ENCODE data around the gene DENND1A. TPM values are rescaled to one million over a fixed set of nuclear protein-coding genes. Genes with fewer than 3 reads are reported as not detected.

DENND1A gene
- total RNA-seq, 2 experiments from 2014 or later, result 12.8 to 14.8 TPM

GRCh38 chr9:123371805-123372590, 557.9 kb downstream of the DENND1A start:
- H3K4me1 Mint-ChIP-seq, result peaks cover 4% of the 10 kb centered on the region
- POLR2A ChIA-PET, result no interaction called here
- no peaks in the 10 kb centered on the region for H3K36me3 Mint-ChIP-seq (ENCODE audit: low read depth)
- DNase-seq, result no peak
- CTCF ChIA-PET, result no interaction called here
- H3K27me3 Mint-ChIP-seq, result peaks cover 44% of the 10 kb centered on the region
- no peaks in the 10 kb centered on the region for H3K9me3 Mint-ChIP-seq
- H3K27ac Mint-ChIP-seq, result no peak overlapping the region
- no peak overlapping the region for H3K4me3 Mint-ChIP-seq

GRCh38 chr9:123371228-123371584, 558.7 kb downstream of the DENND1A start:
- no peak overlapping the region for H3K4me3 Mint-ChIP-seq
- H3K36me3 Mint-ChIP-seq (ENCODE audit: low read depth), result no peaks in the 10 kb centered on the region
- CTCF ChIA-PET, result no interaction called here
- no peak for DNase-seq
- H3K27me3 Mint-ChIP-seq, result peaks cover 39% of the 10 kb centered on the region
- POLR2A ChIA-PET, result no interaction called here
- peaks cover 4% of the 10 kb centered on the region for H3K4me1 Mint-ChIP-seq
- H3K27ac Mint-ChIP-seq, result no peak overlapping the region
- no peaks in the 10 kb centered on the region for H3K9me3 Mint-ChIP-seq

- no peak overlapping the region for H3K4me3 Mint-ChIP-seq
- no peak overlapping the region for H3K27ac Mint-ChIP-seq
- CTCF ChIA-PET, result no interaction called here
- no peaks in the 10 kb centered on the region for H3K36me3 Mint-ChIP-seq (ENCODE audit: low read depth)
- no peak for DNase-seq
- POLR2A ChIA-PET, result no interaction called here
- H3K4me1 Mint-ChIP-seq, result peaks cover 4% of the 10 kb centered on the region
- H3K9me3 Mint-ChIP-seq, result no peaks in the 10 kb centered on the region
- H3K27me3 Mint-ChIP-seq, result peaks cover 39% of the 10 kb centered on the region
Observed at GRCh38 chr9:123370526-123371227, 559.2 kb downstream of the DENND1A start.

GRCh38 chr9:123370108-123370507, 559.8 kb downstream of the DENND1A start:
- no peaks in the 10 kb centered on the region for H3K9me3 Mint-ChIP-seq
- CTCF ChIA-PET, result no interaction called here
- no peak for DNase-seq

GRCh38 chr9:123369296-123369695, 560.6 kb downstream of the DENND1A start:
- Mint-ChIP-seq H3K4me1 (peaks cover 4% of the 10 kb centered on the region), H3K4me3 (no peak overlapping the region), H3K9me3 (no peaks in the 10 kb centered on the region), H3K27me3 (peaks cover 30% of the 10 kb centered on the region), H3K36me3 (ENCODE audit: low read depth) (no peaks in the 10 kb centered on the region), H3K27ac (no peak overlapping the region)
- POLR2A ChIA-PET, result no interaction called here
- DNase-seq, result no peak
- CTCF ChIA-PET, result no interaction called here

More at GRCh38 chr9:123370108-123370507, 559.8 kb downstream of the DENND1A start:
- Mint-ChIP-seq H3K27ac (no peak overlapping the region), H3K4me3 (no peak overlapping the region), H3K4me1 (peaks cover 4% of the 10 kb centered on the region), H3K27me3 (peaks cover 38% of the 10 kb centered on the region), H3K36me3 (ENCODE audit: low read depth) (no peaks in the 10 kb centered on the region)
- POLR2A ChIA-PET, result no interaction called here

- CTCF ChIA-PET, result no interaction called here
- POLR2A ChIA-PET, result no interaction called here
- DNase-seq, result no peak
- H3K9me3 Mint-ChIP-seq, result no peaks in the 10 kb centered on the region
- peaks cover 24% of the 10 kb centered on the region for H3K27me3 Mint-ChIP-seq
- no peak overlapping the region for H3K4me3 Mint-ChIP-seq
- H3K36me3 Mint-ChIP-seq (ENCODE audit: low read depth), result no peaks in the 10 kb centered on the region
- no peak overlapping the region for H3K27ac Mint-ChIP-seq
- H3K4me1 Mint-ChIP-seq, result peaks cover 4% of the 10 kb centered on the region
Observed at GRCh38 chr9:123368536-123369153, 561.3 kb downstream of the DENND1A start.

- H3K27me3 Mint-ChIP-seq, result peaks cover 24% of the 10 kb centered on the region
- ChIA-PET CTCF (no interaction called here), POLR2A (no interaction called here)
- no peaks in the 10 kb centered on the region for H3K36me3 Mint-ChIP-seq (ENCODE audit: low read depth)
- no peaks in the 10 kb centered on the region for H3K9me3 Mint-ChIP-seq
- peaks cover 4% of the 10 kb centered on the region for H3K4me1 Mint-ChIP-seq
- DNase-seq, result no peak
- H3K4me3 Mint-ChIP-seq, result no peak overlapping the region
- no peak overlapping the region for H3K27ac Mint-ChIP-seq
Observed at GRCh38 chr9:123368023-123368422, 561.9 kb downstream of the DENND1A start.

DNA sequence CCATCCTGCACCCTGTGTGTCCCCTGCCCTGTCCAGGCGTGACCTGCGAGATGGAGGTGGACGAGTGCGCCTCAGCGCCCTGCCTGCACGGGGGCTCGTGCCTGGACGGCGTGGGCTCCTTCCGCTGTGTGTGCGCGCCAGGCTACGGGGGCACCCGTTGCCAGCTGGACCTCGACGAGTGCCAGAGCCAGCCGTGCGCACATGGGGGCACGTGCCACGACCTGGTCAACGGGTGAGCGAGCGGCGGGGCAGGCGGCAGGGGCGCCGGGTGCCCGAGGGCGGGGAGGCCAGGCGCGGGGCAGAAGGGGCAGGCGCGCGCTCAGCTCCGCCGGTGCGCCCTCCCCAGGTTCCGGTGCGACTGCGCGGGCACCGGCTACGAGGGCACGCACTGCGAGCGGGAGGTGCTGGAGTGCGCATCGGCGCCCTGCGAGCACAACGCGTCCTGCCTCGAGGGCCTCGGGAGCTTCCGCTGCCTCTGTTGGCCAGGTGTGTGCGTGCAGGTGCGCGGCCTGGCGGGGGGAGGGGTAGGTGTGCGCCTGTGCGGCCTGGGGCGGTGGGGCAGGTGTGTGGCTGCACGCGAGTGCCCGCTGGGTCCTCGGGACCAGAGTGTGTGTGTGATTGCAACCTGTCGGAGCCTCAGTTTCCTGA, 563.9 kb downstream of the DENND1A start:
- ChIA-PET CTCF (no interaction called here), POLR2A (no interaction called here)
- peaks cover 10% of the 10 kb centered on the region for H3K27me3 Mint-ChIP-seq
- H3K9me3 Mint-ChIP-seq, result no peaks in the 10 kb centered on the region
- no peak overlapping the region for H3K4me3 Mint-ChIP-seq
- no peaks in the 10 kb centered on the region for H3K4me1 Mint-ChIP-seq
- H3K36me3 Mint-ChIP-seq (ENCODE audit: low read depth), result no peaks in the 10 kb centered on the region
- no peak overlapping the region for H3K27ac Mint-ChIP-seq
- DNase-seq, result no peak

GRCh38 chr9:123365287-123365880, 564.5 kb downstream of the DENND1A start:
- POLR2A ChIA-PET, result no interaction called here
- CTCF ChIA-PET, result no interaction called here
- H3K4me3 Mint-ChIP-seq, result no peak overlapping the region
- H3K27me3 Mint-ChIP-seq, result peaks cover 10% of the 10 kb centered on the region
- H3K9me3 Mint-ChIP-seq, result no peaks in the 10 kb centered on the region
- no peaks in the 10 kb centered on the region for H3K36me3 Mint-ChIP-seq (ENCODE audit: low read depth)
- DNase-seq, result no peak
- no peak overlapping the region for H3K27ac Mint-ChIP-seq
- H3K4me1 Mint-ChIP-seq, result peaks cover 2% of the 10 kb centered on the region

DNA sequence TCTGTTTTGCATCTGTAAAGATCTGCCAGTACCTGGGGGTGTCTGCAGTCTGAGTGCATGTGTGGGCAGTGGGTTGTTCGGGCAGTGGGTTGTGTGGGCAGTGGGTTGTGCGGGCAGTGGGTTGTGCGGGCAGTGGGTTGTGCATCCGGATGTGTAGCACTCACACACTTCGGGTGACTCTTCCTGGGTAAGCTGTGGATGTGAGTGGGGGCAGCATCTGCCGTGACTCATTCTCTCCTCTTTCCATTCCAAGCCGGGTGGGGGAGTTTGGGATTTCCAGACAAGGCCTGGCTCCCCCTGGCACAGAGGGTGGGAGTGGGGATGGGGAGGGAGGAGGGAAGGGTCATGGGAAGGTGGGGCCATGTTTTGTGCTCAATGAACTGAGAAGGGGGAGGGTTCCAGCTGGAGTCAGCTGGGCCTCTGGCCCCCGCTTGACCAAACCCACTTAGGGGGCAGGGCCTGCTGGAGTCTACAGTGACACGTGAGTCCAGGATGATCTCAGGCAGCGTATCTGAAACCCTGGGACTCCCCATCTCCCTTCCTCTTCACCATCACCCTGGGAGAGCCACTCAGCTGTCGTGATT, 565.6 kb downstream of the DENND1A start:
- Mint-ChIP-seq H3K9me3 (no peaks in the 10 kb centered on the region), H3K27ac (no peak overlapping the region), H3K36me3 (ENCODE audit: low read depth) (no peaks in the 10 kb centered on the region), H3K4me1 (peaks cover 10% of the 10 kb centered on the region), H3K27me3 (peaks cover 5% of the 10 kb centered on the region), H3K4me3 (no peak overlapping the region)
- ChIA-PET POLR2A (interaction anchor here (1.7 kb wide), 1 partner anchor 15 kb away, joined by 4 read pairs; no protein-coding TSS in a partner anchor), CTCF (no interaction called here)
- no peak for DNase-seq

GRCh38 chr9:123362856-123363255, 567.1 kb downstream of the DENND1A start:
- POLR2A ChIA-PET, result interaction anchor here (1.7 kb wide), 1 partner anchor 13 kb away, joined by 4 read pairs; no protein-coding TSS in a partner anchor
- no peaks in the 10 kb centered on the region for H3K36me3 Mint-ChIP-seq (ENCODE audit: low read depth)
- H3K27me3 Mint-ChIP-seq, result peaks cover 4% of the 10 kb centered on the region
- peaks cover 18% of the 10 kb centered on the region for H3K4me1 Mint-ChIP-seq
- H3K4me3 Mint-ChIP-seq, result no peak overlapping the region
- DNase-seq, result no peak
- no peak overlapping the region for H3K27ac Mint-ChIP-seq
- CTCF ChIA-PET, result no interaction called here
- no peaks in the 10 kb centered on the region for H3K9me3 Mint-ChIP-seq

DNA sequence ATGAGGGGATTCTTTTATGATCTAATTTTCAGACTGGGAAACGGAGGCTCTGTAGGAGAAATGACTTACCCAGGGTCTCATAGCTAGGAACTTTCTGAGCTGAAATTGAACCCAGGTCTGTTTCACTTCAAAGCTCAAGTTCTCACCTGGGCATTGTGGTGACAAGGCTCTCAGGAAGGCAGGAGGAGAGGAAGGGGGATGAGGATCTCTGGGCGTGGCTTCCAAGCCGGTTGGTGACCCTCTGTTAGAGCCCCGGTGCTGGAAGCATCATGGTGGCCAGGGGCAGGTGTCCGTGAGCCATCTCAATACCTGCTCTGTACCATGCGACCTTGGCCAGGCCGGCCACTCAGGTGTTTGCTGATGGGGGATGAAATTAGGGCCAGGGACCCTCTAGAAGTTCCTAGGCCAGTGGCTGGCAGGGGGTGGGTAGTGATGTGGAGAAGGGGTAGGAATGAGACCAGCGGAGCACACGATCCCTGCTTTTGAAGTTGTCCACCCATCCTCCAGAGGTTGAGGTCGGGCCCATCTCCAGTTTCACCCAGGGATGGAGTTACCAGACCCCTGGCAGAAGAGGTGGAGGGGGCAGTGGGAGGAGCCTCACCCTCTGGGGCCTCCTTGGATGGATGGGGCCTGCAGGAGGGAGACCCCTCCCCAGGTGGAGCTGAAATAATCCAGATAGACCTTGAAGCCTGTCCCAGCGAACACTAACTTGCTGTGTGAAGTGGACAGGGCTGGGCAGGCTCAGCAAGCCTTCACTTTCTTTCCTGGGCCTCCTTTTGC, 568.0 kb downstream of the DENND1A start:
- POLR2A ChIA-PET, result no interaction called here
- CTCF ChIA-PET, result no interaction called here
- no peak for DNase-seq

More for the DNA sequence above, 568.0 kb downstream of the DENND1A start:
- no peak overlapping the region for H3K27ac Mint-ChIP-seq
- H3K9me3 Mint-ChIP-seq, result no peaks in the 10 kb centered on the region
- H3K4me3 Mint-ChIP-seq, result no peak overlapping the region
- H3K4me1 Mint-ChIP-seq, result peaks cover 18% of the 10 kb centered on the region
- no peaks in the 10 kb centered on the region for H3K36me3 Mint-ChIP-seq (ENCODE audit: low read depth)
- peaks cover 4% of the 10 kb centered on the region for H3K27me3 Mint-ChIP-seq

Data from activated CD4-positive, alpha-beta memory T cell treated with anti-CD3 and anti-CD28 coated beads, Interleukin-2, amount 10 ng/mL, durations not matched to agents 7 days and 5 days (primary cell).